ENCODE data around the gene GID8. TPM values are rescaled to one million over a fixed set of nuclear protein-coding genes. Genes with fewer than 3 reads are reported as not detected.

GID8 gene
- total and polyA plus RNA-seq, 4 donors: 8.9 to 23.7 (median 18.5) TPM

DNA sequence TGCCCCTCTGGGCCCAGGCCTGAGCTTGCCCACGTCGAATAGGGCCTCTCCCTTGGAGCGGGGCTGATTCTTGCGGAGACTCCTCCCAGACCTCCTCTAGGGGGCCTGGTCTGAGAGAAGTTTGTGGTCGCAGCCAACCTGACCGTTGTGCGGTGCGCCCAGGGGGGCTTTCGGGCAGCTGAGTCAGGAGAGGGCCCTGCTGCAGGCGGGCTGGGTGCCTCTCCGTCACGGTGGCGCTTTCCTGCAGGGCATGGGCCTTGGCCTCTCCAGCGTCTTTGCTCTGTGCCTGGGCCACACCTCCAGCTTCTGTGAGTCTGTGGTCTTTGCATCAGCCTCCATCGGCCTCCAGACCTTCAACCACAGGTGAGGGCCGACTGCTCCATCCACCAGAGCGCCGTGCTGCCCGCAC lies 27.4 kb downstream of the GID8 start:
- Histone ChIP-seq H3K27ac (ENCODE audit: low read depth in 1 of 2, low read length in 2 of 2) (no peak overlapping the region), H3K36me3 (ENCODE audit: control insufficient read depth in 1 of 2, insufficient read depth in 2 of 2, low read length in 1 of 2) (peaks cover 0 to 2% of the 10 kb centered on the region in 2 donors), H3K27me3 (ENCODE audit: control insufficient read depth in 1 of 2, insufficient read depth in 2 of 2, low read length in 1 of 2) (no peaks in the 10 kb centered on the region), H3K4me3 (ENCODE audit: low read length in 2 of 2) (no peak overlapping the region), H3K4me1 (ENCODE audit: control insufficient read depth in 1 of 2, insufficient read depth in 2 of 2, low read length in 2 of 2) (no peaks in the 10 kb centered on the region), H3K9me3 (ENCODE audit: control insufficient read depth, low read length) (no peaks in the 10 kb centered on the region)
- ATAC-seq (ENCODE audit: low FRiP score) (no peak), DNase-seq (no peak)
- 83 to 87% methylated on average over 19 of the region's 19 CpGs for WGBS, 2 donors
- intact Hi-C loops (cut with DNase I): no loop called here

DNA sequence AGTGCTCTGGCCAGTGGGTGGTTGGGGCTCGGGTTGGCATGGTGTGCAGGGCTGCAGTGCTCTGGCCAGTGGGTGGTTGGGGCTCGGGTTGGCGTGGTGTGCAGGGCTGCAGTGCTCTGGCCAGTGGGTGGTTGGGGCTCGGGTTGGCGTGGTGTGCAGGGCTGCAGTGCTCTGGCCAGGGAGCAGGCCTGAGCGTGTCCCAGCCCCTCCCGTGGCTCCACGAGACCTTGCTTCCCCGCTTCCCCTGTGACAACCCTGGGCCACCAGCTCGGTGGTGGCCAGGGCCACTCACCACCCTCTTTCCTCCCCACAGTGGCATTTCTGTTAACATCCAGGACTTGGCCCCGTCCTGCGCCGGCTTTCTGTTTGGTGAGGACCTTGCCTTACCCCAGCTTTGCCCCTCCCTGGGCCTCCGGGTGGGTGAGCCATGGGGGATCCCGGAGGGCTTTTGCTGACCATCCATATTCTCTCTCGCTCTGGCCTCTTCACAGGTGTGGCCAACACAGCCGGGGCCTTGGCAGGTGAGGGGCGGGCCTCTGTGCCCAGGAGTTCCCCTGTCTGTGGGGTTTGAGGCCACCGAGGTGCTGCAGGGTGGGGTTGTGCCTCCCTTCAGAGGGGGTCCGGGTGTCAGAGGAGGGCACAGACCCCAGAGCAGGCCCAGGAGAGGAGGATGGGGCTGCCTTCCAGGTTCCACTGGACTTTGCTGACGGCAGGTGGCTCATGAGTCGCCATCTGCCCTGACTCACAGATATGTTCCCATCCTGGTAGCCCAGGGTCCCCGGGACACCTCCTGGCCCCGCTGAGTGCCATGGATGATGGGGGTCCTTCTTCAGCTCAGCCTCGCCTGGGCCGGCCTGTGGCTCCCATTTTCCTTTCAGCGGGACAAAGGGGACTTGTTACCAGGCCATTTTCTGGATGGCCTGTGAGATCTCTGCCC lies 28.5 kb downstream of the GID8 start:
- ATAC-seq (ENCODE audit: low FRiP score) (no peak), DNase-seq (no peak)
- no peak overlapping the region for H3K27ac ChIP-seq (ENCODE audit: low read depth in 1 of 2, low read length in 2 of 2)
- no peaks in the 10 kb centered on the region for H3K27me3 ChIP-seq (ENCODE audit: control insufficient read depth in 1 of 2, insufficient read depth in 2 of 2, low read length in 1 of 2)
- H3K9me3 ChIP-seq (ENCODE audit: control insufficient read depth, low read length): no peaks in the 10 kb centered on the region
- intact Hi-C loops (cut with DNase I): no loop called here
- 95 to 97% methylated on average over 22 to 26 of the region's 27 CpGs for WGBS, 2 donors
- H3K4me3 ChIP-seq (ENCODE audit: low read length in 2 of 2): no peak overlapping the region
- no peaks in the 10 kb centered on the region for H3K4me1 ChIP-seq (ENCODE audit: control insufficient read depth in 1 of 2, insufficient read depth in 2 of 2, low read length in 2 of 2)
- peaks cover 0 to 2% of the 10 kb centered on the region in 2 donors for H3K36me3 ChIP-seq (ENCODE audit: control insufficient read depth in 1 of 2, insufficient read depth in 2 of 2, low read length in 1 of 2)

- no peak overlapping the region for H3K4me3 ChIP-seq (ENCODE audit: low read length in 2 of 2)
- 94 to 98% methylated on average over 6 of the region's 6 CpGs for WGBS, 2 donors
- no peaks in the 10 kb centered on the region for H3K4me1 ChIP-seq (ENCODE audit: control insufficient read depth in 1 of 2, insufficient read depth in 2 of 2, low read length in 2 of 2)
- H3K9me3 ChIP-seq (ENCODE audit: control insufficient read depth, low read length): no peaks in the 10 kb centered on the region
- ATAC-seq (ENCODE audit: low FRiP score) (no peak), DNase-seq (no peak)
- intact Hi-C loops (cut with DNase I): no loop called here
- no peaks in the 10 kb centered on the region for H3K27me3 ChIP-seq (ENCODE audit: control insufficient read depth in 1 of 2, insufficient read depth in 2 of 2, low read length in 1 of 2)
- H3K27ac ChIP-seq (ENCODE audit: low read depth in 1 of 2, low read length in 2 of 2): no peak overlapping the region
- H3K36me3 ChIP-seq (ENCODE audit: control insufficient read depth in 1 of 2, insufficient read depth in 2 of 2, low read length in 1 of 2): peaks cover 0 to 2% of the 10 kb centered on the region in 2 donors
Observed at GRCh38 chr20:62967149-62967501, 29.2 kb downstream of the GID8 start.

- intact Hi-C loops (cut with DNase I): no loop called here
- 90 to 97% methylated on average over 27 of the region's 27 CpGs for WGBS, 2 donors
- Histone ChIP-seq H3K9me3 (ENCODE audit: control insufficient read depth, low read length) (no peaks in the 10 kb centered on the region), H3K4me3 (ENCODE audit: low read length in 2 of 2) (no peak overlapping the region), H3K27ac (ENCODE audit: low read depth in 1 of 2, low read length in 2 of 2) (no peak overlapping the region), H3K4me1 (ENCODE audit: control insufficient read depth in 1 of 2, insufficient read depth in 2 of 2, low read length in 2 of 2) (no peaks in the 10 kb centered on the region), H3K27me3 (ENCODE audit: control insufficient read depth in 1 of 2, insufficient read depth in 2 of 2, low read length in 1 of 2) (no peaks in the 10 kb centered on the region), H3K36me3 (ENCODE audit: control insufficient read depth in 1 of 2, insufficient read depth in 2 of 2, low read length in 1 of 2) (peaks cover 0 to 2% of the 10 kb centered on the region in 2 donors)
- DNase-seq (no peak), ATAC-seq (ENCODE audit: low FRiP score) (no peak)
Observed at GRCh38 chr20:62967628-62968351, 29.8 kb downstream of the GID8 start.

DNA sequence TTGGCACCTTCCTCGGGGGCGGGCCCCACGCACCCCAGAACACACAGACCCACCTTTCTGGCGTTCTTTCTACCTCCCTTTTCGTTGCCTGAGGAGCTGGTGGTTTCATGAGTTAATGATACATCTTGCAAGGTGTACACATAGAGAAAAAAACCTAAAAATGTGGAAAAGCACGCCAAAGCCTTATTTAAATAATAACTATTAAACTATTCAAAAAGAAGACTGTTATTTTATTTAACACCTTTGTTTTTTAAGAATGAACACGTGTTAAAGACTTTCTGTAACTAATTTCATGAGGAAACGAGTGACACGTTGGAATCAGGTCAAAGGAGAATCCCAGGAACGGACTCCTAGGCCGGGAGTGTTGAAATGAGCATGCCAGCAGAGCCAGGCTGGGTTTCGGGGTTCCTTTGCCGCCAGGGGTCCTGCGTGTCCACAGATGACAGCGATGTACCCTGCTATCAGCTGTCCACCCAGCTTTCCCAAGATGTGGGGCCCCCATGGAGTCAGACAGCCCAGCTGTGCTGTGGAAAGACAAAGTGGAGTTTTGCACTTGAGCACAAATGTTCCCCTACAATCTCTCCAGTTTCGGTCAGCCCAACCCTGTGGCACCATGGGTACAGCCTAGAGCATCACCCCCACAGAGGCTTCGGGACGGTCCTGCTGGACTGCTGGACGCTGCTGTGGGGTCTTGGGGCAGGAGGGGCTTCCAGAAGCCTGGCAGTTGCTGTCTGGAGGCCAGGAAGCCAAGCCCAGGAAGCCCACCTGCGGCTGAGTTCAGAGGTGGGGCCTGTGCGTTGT lies 30.6 kb downstream of the GID8 start:
- intact Hi-C loops (cut with DNase I): no loop called here
- DNase-seq (no peak), ATAC-seq (ENCODE audit: low FRiP score) (no peak)
- no peaks in the 10 kb centered on the region for H3K36me3 ChIP-seq (ENCODE audit: control insufficient read depth in 1 of 2, insufficient read depth in 2 of 2, low read length in 1 of 2)
- H3K27ac ChIP-seq (ENCODE audit: low read depth in 1 of 2, low read length in 2 of 2): no peak overlapping the region
- no peaks in the 10 kb centered on the region for H3K9me3 ChIP-seq (ENCODE audit: control insufficient read depth, low read length)
- H3K4me3 ChIP-seq (ENCODE audit: low read length in 2 of 2): no peak overlapping the region
- 72 to 77% methylated on average over 21 of the region's 21 CpGs for WGBS, 2 donors
- no peaks in the 10 kb centered on the region for H3K27me3 ChIP-seq (ENCODE audit: control insufficient read depth in 1 of 2, insufficient read depth in 2 of 2, low read length in 1 of 2)
- no peaks in the 10 kb centered on the region for H3K4me1 ChIP-seq (ENCODE audit: control insufficient read depth in 1 of 2, insufficient read depth in 2 of 2, low read length in 2 of 2)

DNA sequence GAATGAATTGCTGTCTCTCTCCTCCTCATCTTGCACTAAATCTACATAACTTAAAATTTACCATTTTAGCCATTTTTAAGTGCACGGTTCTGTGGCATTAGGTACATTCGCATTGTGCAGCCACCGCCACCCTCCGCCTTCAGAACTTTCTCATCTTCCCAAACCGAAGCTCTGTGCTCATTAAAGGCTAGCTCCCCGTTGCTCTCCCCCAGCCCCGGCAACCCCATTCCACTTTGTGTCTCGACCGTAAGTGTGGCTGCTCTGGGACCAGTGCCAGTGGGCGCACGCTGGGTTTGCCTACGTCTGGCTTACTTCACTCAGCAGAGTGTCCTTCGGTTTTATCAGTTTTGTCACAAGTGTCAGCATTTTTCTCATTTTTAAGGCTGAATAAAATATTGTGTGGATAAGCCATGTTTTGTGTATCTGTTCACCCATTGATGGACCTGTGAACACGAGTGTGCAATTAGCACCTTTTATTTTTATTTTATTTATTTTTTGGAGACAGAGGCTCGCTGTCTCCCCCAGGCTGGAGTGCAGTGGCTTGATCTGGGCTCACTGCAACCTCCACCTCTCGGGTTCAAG lies 31.3 kb downstream of the GID8 start:
- H3K4me1 ChIP-seq (ENCODE audit: control insufficient read depth in 1 of 2, insufficient read depth in 2 of 2, low read length in 2 of 2): no peaks in the 10 kb centered on the region
- H3K27ac ChIP-seq (ENCODE audit: low read depth in 1 of 2, low read length in 2 of 2): no peak overlapping the region
- no peaks in the 10 kb centered on the region for H3K27me3 ChIP-seq (ENCODE audit: control insufficient read depth in 1 of 2, insufficient read depth in 2 of 2, low read length in 1 of 2)
- DNase-seq: no peak
- no peak for ATAC-seq (ENCODE audit: low FRiP score)
- 37 to 41% methylated on average over 16 of the region's 16 CpGs for WGBS, 2 donors
- H3K9me3 ChIP-seq (ENCODE audit: control insufficient read depth, low read length): no peaks in the 10 kb centered on the region
- H3K4me3 ChIP-seq (ENCODE audit: low read length in 2 of 2): no peak overlapping the region
- no peaks in the 10 kb centered on the region for H3K36me3 ChIP-seq (ENCODE audit: control insufficient read depth in 1 of 2, insufficient read depth in 2 of 2, low read length in 1 of 2)
- intact Hi-C loops (cut with DNase I): no loop called here

GRCh38 chr20:62969939-62970306 lies 32.0 kb downstream of the GID8 start:
- no peaks in the 10 kb centered on the region for H3K36me3 ChIP-seq (ENCODE audit: control insufficient read depth in 1 of 2, insufficient read depth in 2 of 2, low read length in 1 of 2)
- intact Hi-C loops (cut with DNase I): no loop called here
- ATAC-seq (ENCODE audit: low FRiP score): no peak
- no peaks in the 10 kb centered on the region for H3K4me1 ChIP-seq (ENCODE audit: control insufficient read depth in 1 of 2, insufficient read depth in 2 of 2, low read length in 2 of 2)
- no peaks in the 10 kb centered on the region for H3K9me3 ChIP-seq (ENCODE audit: control insufficient read depth, low read length)
- H3K27me3 ChIP-seq (ENCODE audit: control insufficient read depth in 1 of 2, insufficient read depth in 2 of 2, low read length in 1 of 2): no peaks in the 10 kb centered on the region
- DNase-seq: no peak
- WGBS, 2 donors: 65 to 74% methylated on average over 8 of the region's 8 CpGs
- no peak overlapping the region for H3K4me3 ChIP-seq (ENCODE audit: low read length in 2 of 2)
- H3K27ac ChIP-seq (ENCODE audit: low read depth in 1 of 2, low read length in 2 of 2): no peak overlapping the region
